Measurements from ENCODE around the gene TBL3.
A peak's percentile ranks its signal among the peaks of the same experiment; 100 is the strongest.

TBL3 gene

GRCh38 chr16:2025878-2026460 lies 54.1 kb downstream of the TBL3 start:
- peak overlapping the region; percentile 38 to 89 for H3K27ac ChIP-seq
- no peak for DNase-seq (ENCODE audit: low spot score)
- peak overlapping the region; percentile 91 for H3K4me3 ChIP-seq
- TF ChIP-seq, protein P1, sequence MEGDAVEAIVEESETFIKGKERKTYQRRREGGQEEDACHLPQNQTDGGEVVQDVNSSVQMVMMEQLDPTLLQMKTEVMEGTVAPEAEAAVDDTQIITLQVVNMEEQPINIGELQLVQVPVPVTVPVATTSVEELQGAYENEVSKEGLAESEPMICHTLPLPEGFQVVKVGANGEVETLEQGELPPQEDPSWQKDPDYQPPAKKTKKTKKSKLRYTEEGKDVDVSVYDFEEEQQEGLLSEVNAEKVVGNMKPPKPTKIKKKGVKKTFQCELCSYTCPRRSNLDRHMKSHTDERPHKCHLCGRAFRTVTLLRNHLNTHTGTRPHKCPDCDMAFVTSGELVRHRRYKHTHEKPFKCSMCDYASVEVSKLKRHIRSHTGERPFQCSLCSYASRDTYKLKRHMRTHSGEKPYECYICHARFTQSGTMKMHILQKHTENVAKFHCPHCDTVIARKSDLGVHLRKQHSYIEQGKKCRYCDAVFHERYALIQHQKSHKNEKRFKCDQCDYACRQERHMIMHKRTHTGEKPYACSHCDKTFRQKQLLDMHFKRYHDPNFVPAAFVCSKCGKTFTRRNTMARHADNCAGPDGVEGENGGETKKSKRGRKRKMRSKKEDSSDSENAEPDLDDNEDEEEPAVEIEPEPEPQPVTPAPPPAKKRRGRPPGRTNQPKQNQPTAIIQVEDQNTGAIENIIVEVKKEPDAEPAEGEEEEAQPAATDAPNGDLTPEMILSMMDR (IDR thresholded peaks at IDR 0.05), result no peak

GRCh38 chr16:2026461-2027023 lies 54.7 kb downstream of the TBL3 start, which contains the start of gene NHERF2:
TSS of gene NHERF2 (plus strand) at chr16:2026902. CDS start at chr16:2027006, 104 bp downstream.
- no peak for DNase-seq (ENCODE audit: low spot score)
- Histone ChIP-seq H3K4me3 (peak within 1 kb of the TSS; percentile 91), H3K27ac (peak within 1 kb of the TSS; percentile 38 to 89)
- TF ChIP-seq, protein P1 (IDR thresholded peaks at IDR 0.05), result no peak

DNA sequence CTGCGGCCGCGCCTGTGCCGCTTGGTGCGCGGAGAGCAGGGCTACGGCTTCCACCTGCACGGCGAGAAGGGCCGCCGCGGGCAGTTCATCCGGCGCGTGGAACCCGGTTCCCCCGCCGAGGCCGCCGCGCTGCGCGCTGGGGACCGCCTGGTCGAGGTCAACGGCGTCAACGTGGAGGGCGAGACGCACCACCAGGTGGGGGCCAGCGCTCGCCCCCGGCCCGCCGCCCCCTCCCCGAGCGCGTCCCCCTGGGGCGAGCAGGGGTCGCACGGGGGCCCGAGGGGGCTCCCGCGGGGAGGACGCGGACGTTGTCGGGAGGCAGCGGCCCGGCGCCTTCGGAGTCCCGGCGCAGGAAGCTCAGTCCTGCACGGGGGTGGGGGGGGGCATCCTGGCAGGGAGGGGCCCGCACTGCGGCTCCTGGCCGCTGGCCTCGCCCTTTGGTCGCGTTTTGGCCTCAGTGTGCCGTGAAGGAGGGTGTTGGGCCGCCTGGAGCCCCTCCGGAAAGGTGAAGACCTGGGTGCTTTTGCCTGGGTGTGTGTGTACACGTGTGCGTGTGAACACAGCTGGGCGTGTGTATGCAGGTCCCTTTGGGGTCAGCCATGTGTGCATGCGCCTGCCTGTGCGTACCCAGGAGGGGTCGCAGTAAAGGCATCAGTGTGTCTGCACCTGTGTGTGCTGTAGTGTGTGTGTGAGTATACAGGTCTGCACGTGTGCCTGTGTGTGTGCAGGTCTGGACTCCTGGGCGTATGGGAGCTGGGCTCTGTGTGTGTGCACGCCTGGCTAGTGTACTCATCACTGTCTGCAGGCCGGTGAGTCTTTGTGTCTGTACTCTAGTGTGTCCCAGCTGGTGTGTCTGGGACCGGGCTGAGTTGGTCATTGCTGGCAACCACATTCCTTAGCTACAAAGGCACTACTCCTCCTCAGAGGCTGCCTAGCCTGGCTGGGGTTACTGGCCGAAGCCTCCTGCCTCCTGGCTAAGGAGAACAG lies 55.5 kb downstream of the TBL3 start:
- peak overlapping the region in 1 of 2 donors; percentile 89 for H3K27ac ChIP-seq
- peak overlapping the region; percentile 91 for H3K4me3 ChIP-seq

DNA sequence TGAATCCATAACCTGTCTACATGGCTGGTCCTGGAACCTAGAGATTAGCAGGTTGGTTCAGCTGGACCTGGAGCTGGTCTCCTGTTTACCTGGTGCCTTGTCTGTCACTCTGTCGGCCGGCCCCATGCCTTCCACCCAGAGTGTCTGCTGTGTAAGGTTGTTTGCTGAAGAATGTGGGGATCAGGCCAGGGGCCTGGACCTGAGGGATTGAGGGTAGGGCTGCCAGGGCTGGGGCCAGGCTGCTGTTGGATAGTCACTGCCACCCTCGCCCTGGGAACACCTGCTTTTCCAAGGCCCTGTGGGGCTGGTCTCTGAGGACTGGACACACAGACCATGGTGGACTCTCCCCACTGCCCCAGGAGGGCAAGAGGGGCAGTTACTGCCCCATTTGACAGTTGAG lies 56.3 kb downstream of the TBL3 start:
- DNase-seq (ENCODE audit: low spot score), result no peak
- TF ChIP-seq, protein P1 (IDR thresholded peaks at IDR 0.05), result no peak
- peak overlapping the region in 1 of 2 donors; percentile 89 for H3K27ac ChIP-seq
- H3K4me3 ChIP-seq, result peak overlapping the region; percentile 91

More for the DNA sequence above, 55.5 kb downstream of the TBL3 start:
- TF ChIP-seq, protein P1 (IDR thresholded peaks at IDR 0.05), result no peak
- no peak for DNase-seq (ENCODE audit: low spot score)

- H3K4me3 ChIP-seq, result peak overlapping the region; percentile 91
- TF ChIP-seq, protein P1 (IDR thresholded peaks at IDR 0.05), result no peak
- DNase-seq (ENCODE audit: low spot score), result no peak
- peak overlapping the region in 1 of 2 donors; percentile 89 for H3K27ac ChIP-seq
Observed at GRCh38 chr16:2028620-2029220, 56.9 kb downstream of the TBL3 start.

GRCh38 chr16:2029350-2029749 lies 57.5 kb downstream of the TBL3 start:
- TF ChIP-seq, protein P1 (IDR thresholded peaks at IDR 0.05), result no peak
- peak overlapping the region in 1 of 2 donors; percentile 45 for H3K27ac ChIP-seq
- no peak for DNase-seq (ENCODE audit: low spot score)
- H3K4me3 ChIP-seq, result peak overlapping the region; percentile 91

Measured in coronary artery (tissue), 2 donors.